ENCODE data around the gene FAM83F. TPM values are rescaled to one million over a fixed set of nuclear protein-coding genes. Genes with fewer than 3 reads are reported as not detected.

The FAM83F gene
- total RNA-seq, 2 experiments from 2014 or later, result not detected

GRCh38 chr22:40044102-40044869, 49.5 kb downstream of the FAM83F start:
- DNase-seq (ENCODE audit: low spot score), result peak; percentile 100
- POLR2A ChIA-PET, result interaction anchor here (0.5 to 1.8 kb wide), 13 partner anchors 11 to 597 kb away, joined by 3 to 18 read pairs (median 5); partner anchors contain the start of genes ADSL, ATF4 and TNRC6B
- CTCF ChIA-PET (ENCODE audit: unreplicated experiment), result interaction anchor here (0.5 to 1.0 kb wide), 3 partner anchors 510 to 1646 kb away, joined by 3 to 4 read pairs (median 3); no protein-coding TSS in a partner anchor
- intact Hi-C loops (cut with micrococcal nuclease; ENCODE audit: unreplicated experiment), result loop anchor here (1.0 to 2.0 kb wide), 2 partner anchors 135 to 167 kb away; no protein-coding TSS in a partner anchor
- H3K79me2 ChIP-seq (ENCODE audit: insufficient read depth, low read depth, low read length), result peaks cover 40% of the 10 kb centered on the region
- H3K36me3 ChIP-seq (ENCODE audit: insufficient read depth, low read length), result no peaks in the 10 kb centered on the region
- H3K4me2 ChIP-seq (ENCODE audit: low read length), result peak overlapping the region; percentile 73
- H4K20me1 ChIP-seq (ENCODE audit: insufficient read depth, low read length), result no peaks in the 10 kb centered on the region
- H3K4me3 ChIP-seq (ENCODE audit: low read depth, low read length, poor library complexity, severe bottlenecking), result peak overlapping the region; percentile 70
- BruUV-seq (replicated peaks), result no TSS peak
- H3K27ac ChIP-seq (ENCODE audit: low read depth, low read length, poor library complexity, severe bottlenecking), result peak overlapping the region; percentile 65
- peak overlapping the region; percentile 76; the same call in 1 of the 2 replicates for H2AFZ ChIP-seq (ENCODE audit: low read length)
- H3K9me3 ChIP-seq (ENCODE audit: low read length), result no peaks in the 10 kb centered on the region
- H3K9me2 ChIP-seq (ENCODE audit: insufficient read depth, low read length), result no peaks in the 10 kb centered on the region
- TF ChIP-seq, protein P1, sequence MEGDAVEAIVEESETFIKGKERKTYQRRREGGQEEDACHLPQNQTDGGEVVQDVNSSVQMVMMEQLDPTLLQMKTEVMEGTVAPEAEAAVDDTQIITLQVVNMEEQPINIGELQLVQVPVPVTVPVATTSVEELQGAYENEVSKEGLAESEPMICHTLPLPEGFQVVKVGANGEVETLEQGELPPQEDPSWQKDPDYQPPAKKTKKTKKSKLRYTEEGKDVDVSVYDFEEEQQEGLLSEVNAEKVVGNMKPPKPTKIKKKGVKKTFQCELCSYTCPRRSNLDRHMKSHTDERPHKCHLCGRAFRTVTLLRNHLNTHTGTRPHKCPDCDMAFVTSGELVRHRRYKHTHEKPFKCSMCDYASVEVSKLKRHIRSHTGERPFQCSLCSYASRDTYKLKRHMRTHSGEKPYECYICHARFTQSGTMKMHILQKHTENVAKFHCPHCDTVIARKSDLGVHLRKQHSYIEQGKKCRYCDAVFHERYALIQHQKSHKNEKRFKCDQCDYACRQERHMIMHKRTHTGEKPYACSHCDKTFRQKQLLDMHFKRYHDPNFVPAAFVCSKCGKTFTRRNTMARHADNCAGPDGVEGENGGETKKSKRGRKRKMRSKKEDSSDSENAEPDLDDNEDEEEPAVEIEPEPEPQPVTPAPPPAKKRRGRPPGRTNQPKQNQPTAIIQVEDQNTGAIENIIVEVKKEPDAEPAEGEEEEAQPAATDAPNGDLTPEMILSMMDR (conservative IDR thresholded peaks at IDR 0.05; ENCODE audit: low read length), result no peak
- TF ChIP-seq EZH2phosphoT487 (IDR thresholded peaks at IDR 0.05; ENCODE audit: borderline replicate concordance, low read depth, low read length), result no peak
- peaks cover 42% of the 10 kb centered on the region for H3K4me1 ChIP-seq (ENCODE audit: insufficient read depth, low read length, poor library complexity, severe bottlenecking)

GRCh38 chr22:40044870-40045834, 50.4 kb downstream of the FAM83F start:
- TF ChIP-seq EZH2phosphoT487 (IDR thresholded peaks at IDR 0.05; ENCODE audit: borderline replicate concordance, low read depth, low read length), result no peak
- TF ChIP-seq, protein P1 (conservative IDR thresholded peaks at IDR 0.05; ENCODE audit: low read length), result no peak
- Histone ChIP-seq H4K20me1 (ENCODE audit: insufficient read depth, low read length) (no peaks in the 10 kb centered on the region), H3K9me2 (ENCODE audit: insufficient read depth, low read length) (no peaks in the 10 kb centered on the region), H3K4me1 (ENCODE audit: insufficient read depth, low read length, poor library complexity, severe bottlenecking) (peaks cover 50% of the 10 kb centered on the region), H2AFZ (ENCODE audit: low read length) (peak overlapping the region; percentile 52; the same call in 1 of the 2 replicates), H3K27ac (ENCODE audit: low read depth, low read length, poor library complexity, severe bottlenecking) (peak overlapping the region; percentile 85), H3K4me2 (ENCODE audit: low read length) (peak overlapping the region; percentile 97), H3K36me3 (ENCODE audit: insufficient read depth, low read length) (no peaks in the 10 kb centered on the region), H3K4me3 (ENCODE audit: low read depth, low read length, poor library complexity, severe bottlenecking) (peak overlapping the region; percentile 97), H3K9me3 (ENCODE audit: low read length) (no peaks in the 10 kb centered on the region), H3K79me2 (ENCODE audit: insufficient read depth, low read depth, low read length) (peaks cover 45% of the 10 kb centered on the region)
- BruUV-seq (replicated peaks), result no TSS peak
- ChIA-PET CTCF (ENCODE audit: unreplicated experiment) (interaction anchor here (1.0 kb wide), 1 partner anchor 511 kb away, joined by 4 read pairs; no protein-coding TSS in a partner anchor), POLR2A (interaction anchor here (0.6 to 1.8 kb wide), 9 partner anchors 10 to 598 kb away, joined by 3 to 18 read pairs (median 8); partner anchors contain the start of genes ADSL and TNRC6B)
- intact Hi-C loops (cut with micrococcal nuclease; ENCODE audit: unreplicated experiment), result loop anchor here (1.0 to 2.0 kb wide), 3 partner anchors 134 to 301 kb away; partner anchors contain the start of gene ADSL
- DNase-seq (ENCODE audit: low spot score), result peak; percentile 89

Data from OCI-LY7 (cell line).